Stimulated activated CD4-positive, alpha-beta T cell treated with anti-CD3 and anti-CD28 coated beads, Interleukin-12 subunit alpha, Interleukin-12 subunit beta, amount 100 ng/mL, for 48 hours (primary cell): ENCODE results near the gene C3orf18.

Source experiments
- DNase-seq, 3 donors: peaks; one replicate each; pipeline ENCODE4 v3.0.0-alpha.2; 2020; ENCODE audit warnings: low read depth in 2 of 3, low spot score in 1 of 3

The C3orf18 gene

DNA sequence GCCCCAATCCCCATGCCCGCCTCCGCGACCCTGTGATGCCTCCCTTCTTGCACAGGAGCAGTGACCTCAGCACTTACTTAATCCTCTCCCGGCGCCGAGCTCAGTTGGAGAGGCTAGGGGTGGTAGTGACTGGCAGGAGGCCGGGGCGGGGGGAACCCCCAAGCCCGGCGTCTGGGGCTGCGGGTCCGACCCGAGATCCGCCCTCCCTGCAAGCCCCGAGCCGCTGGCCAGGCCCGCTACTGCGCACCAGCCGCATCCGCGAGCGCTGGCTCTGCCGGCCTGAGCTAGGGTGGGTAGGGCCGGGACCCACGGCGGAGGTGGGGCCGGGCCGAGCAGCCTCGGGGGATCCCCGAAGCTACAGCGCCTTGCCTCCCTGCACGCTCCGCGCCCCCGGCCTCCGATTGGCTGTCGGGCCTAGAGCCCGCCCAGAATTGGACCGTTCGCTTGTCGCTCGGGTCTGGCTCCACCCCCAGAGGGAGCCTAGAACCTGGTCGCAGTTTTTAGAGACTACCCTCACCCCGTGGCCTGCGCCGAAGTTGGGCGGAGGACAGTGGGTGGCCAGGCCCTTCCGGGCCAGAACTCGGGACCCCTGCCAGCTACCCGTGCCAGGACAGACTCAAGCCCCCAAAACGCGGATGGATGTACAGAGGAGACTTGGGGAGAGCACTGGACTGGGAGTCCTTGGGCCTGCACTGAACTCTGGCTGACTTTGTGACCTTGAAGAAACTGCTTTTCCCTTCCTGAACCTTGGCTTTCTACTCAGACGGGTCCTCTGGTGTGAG is at the start of gene C3orf18:
TSS of gene C3orf18 (minus strand) at position 362 of the 782 bp plus-strand sequence. CDS start 2,048 bp downstream, outside the sequence.
- peak; percentile 90 to 96 (median 94) for DNase-seq

GRCh38 chr3:50616770-50617095 is 49.2 kb upstream of the C3orf18 start:
- peak; percentile 90 to 96 (median 93) for DNase-seq

- DNase-seq: peak; percentile 77 to 84 (median 80)
Observed at GRCh38 chr3:50616003-50616769, 48.6 kb upstream of the C3orf18 start.

GRCh38 chr3:50615190-50615589 is 47.6 kb upstream of the C3orf18 start:
- DNase-seq: no peak

DNA sequence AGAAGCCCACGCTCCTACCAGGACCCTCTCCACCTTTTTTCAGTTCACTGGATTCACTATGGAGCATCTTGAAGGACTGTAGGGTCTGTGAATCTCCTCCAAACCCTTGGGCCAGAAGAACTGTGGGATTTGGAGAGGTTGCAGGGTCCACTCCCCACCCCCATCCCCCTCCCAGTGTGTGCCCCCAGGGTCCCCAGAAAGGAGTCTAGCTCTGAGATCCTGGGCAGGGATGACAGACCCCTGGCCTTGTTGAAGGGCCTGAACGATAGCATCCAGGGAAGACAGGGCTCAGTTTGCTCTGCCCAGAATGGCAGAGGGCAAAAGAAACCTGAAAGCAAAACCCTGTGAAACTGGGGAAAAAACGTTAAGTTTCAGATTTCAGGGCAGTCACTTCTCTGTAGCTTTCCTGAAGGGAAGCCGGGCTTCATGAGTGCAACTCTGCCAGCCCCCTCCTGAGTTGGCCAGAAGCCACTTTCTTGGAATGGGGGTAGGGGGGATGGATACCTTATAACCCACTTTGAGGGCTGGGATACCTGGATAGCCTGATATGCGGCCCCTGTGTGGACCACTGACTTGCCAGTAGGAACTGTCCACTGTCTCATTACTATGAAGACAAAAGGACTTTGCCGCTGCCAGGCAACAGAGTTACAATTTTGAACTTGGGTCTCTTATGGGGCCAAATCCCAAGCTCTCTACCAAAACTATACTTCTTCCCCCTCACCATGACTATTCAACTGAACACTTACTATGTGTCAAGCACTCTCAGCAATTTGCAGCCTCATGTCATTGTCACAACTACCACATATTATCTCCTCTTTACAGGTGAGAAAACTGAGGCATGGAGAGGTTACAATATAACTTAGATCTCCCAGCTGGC is 45.7 kb upstream of the C3orf18 start:
- DNase-seq: no peak

GRCh38 chr3:50612234-50612882 is 44.8 kb upstream of the C3orf18 start:
- no peak for DNase-seq

GRCh38 chr3:50611464-50612233 is 44.1 kb upstream of the C3orf18 start, which contains the start of gene CISH:
CISH (minus strand) TSS chr3:50611774; CDS start chr3:50611650, 124 bp downstream.
- peak; percentile 98 to 99 (median 98) for DNase-seq

- no peak for DNase-seq
Observed at GRCh38 chr3:50610992-50611463, 43.5 kb upstream of the C3orf18 start.

DNA sequence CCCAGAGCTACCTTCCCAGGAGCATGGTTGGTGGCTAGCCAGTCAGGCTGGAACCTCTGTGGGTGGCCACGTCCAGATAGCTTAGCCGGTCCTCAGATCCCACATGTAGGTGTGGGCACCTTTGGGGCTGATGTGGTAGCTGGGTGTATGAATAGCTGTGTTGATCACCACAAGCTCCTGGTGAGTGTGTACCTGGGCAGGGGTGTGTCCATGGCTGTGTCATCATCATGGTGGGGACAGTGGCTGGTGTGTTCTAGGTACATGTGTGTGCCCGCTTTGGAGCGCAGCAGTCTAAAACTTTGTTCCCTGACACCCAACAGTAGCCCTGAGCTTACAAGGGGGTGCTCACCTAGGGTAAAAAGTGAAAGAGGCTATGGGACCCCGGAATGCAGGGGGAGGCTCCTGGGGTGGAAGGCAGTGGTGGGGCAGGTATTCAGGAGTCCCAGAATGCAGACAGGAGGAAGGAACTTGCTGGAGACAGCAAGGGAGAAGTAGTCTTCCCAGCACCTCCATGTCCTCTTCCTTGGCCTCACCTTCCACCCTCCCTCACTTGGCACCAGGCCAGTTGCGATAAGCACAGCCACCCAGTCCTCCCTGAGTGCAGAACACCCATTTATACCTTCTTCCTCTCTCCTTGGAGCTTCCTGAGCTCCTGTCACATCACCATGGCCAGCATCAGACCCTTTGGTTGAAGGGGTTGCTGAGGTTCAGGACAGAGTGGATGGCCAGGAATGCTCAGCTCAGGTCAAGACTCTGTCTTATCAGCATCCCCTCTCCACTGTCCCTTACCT is 42.8 kb upstream of the C3orf18 start:
- peak in 1 of 3 donors; percentile 34 for DNase-seq

- DNase-seq: no peak
Observed at GRCh38 chr3:50609763-50610085, 42.2 kb upstream of the C3orf18 start.

DNA sequence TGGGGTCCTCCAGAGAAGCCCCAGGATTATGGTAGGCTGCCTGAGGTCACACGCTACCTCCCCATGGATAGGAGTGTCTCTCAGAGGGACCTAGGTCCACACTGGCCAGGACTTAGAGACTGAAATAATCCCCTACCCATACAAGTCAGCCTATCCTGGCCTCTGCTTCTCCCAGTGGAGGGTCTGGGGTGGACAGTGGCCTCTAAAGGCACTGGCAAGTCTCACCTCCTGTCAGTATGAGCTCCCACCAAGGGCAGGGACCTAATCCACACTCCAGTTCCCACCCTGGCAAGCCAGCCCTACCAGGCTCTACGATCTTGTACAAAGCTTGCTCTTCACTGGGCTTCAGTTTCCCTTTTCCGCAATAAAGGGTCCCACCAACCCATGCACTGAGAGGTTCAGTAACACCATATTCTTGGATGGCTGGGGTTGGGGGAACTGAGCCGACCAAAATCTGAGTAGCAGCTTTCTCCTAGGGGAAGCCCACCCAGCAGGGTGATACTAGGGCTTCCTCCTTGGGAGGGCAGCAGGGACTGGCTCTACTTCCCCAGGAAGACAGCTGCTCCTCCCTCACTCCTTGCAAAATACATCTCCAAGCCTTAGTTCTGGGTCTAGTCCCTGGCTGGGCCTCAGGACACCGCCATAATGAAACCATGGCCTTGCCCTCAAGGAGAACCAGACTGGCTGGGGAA is 41.7 kb upstream of the C3orf18 start:
- no peak for DNase-seq

DNA sequence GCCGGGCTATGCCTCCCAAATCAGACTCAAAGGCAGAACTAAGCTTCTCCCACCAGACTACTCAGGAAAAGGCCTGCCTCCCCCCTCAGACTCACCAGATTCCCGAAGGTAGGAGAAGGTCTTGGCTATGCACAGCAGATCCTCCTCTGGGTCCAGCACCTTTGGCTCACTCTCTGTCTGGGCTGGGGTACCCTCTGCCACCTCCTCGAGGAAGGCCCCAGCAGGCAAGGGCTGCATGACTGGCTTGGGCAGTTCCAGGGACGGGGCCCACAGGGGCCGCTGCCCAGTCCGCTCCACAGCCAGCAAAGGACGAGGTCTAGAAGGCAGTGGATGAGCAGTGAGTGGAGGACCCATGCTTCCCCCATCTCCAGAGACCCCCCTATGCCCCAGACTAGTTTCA is 40.7 kb upstream of the C3orf18 start:
- DNase-seq: no peak

DNA sequence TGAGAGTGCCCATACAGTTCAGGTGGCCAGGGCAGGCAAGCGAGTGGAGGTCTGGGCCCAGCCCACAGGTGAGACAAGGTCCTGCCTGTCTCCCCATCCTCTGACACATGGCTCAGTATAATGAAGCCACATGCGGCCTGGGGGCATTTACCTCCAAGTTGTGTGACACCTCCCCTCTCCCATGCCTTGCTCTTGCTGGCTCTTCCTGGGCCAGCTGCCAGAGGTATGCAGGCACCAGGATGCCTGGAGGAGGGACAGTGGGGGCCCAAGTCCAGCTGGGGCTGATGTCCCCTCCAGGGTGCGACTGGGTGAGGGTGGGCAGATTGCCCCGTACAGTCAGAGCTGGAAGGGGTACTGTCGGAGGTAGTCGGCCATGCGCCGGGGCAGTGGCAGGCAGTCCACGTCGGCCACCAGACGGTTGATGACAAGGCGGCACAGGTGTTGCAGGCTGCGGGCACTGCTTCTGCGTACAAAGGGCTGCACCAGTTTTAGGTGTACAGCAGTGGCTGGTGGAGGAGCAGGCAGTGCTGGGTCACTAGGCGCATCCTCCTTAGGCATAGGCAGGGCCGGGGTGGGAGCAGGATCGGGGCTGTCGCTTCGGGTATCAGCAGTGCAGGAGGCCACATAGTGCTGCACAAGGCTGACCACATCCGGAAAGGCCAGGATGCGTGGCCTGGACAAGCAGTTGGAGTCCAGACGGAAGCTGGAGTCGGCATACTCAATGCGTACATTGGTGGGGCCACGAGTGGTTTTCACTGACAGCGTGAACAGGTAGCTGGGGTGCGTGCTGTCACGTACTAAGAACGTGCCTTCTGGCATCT is 39.9 kb upstream of the C3orf18 start:
- peak in 1 of 3 donors; percentile 27 for DNase-seq

GRCh38 chr3:50606596-50606995 is 39.0 kb upstream of the C3orf18 start:
- DNase-seq: no peak

- peak in 1 of 3 donors; percentile 32 for DNase-seq
Observed at GRCh38 chr3:50605901-50606326, 38.4 kb upstream of the C3orf18 start.

DNA sequence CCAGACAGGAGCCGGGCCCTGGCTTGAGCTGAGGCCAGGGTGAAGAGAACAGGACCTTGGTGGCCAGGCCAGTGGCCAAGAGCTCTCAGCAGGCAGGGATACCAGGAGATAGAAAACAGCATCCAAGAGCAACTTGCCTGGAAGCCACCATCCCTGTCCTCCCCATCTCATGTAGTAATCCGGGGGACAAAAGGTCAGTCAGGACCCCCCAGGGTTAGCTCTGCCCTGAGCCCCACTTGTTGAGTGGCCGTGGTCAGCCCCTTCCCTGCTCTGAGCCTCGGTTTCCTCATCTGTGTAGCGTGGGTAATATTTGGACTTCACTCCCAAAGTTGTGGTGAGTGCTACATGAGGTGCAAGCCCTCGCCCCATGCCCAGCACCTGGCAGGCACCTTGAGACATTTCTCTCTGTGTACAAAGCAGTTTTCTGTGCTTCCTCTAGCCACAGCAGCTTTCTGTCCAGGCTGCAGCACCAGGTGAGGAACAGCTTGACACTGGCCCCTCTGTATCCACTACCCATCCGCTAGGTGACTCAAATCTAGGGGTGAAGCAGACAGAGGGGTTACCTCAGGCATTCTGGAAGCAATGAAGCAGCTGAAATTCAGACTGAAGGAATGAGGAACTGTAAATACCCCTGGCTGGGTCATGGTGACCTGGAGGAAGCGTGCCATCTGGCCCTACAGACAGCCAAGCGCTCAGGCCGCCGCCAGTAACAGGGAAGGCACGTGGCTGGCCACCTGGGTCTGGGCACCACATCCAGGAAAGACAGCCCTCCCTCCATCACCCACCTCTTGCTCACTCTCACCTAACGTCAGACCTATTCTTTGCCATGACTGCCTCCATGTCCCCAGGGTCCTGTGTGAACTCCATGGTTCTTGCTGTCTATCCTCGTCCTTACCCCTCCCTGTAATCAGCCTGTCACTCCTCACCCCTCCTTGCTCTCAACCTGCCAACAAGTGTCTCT is 37.4 kb upstream of the C3orf18 start:
- DNase-seq: no peak
